Body of pancreas (tissue), 4 donors: ENCODE data around the gene CLEC10A.

Experiments used
- POLR2A ChIP-seq, 3 donors: fragments of 450-650 bp; IDR thresholded peaks; one replicate each; pipeline ENCODE4 v1.6.1; 2016; ENCODE audit warnings: antibody characterized with exemption in 3 of 3, mild to moderate bottlenecking in 2 of 3
- TF ChIP-seq, protein P1 (sequence below), 7 experiments: fragments of 450-650 bp in 4 of 7; fragments of 200-600 bp in 3 of 7; sonication (generic) in 3 of 7; IDR thresholded peaks; one replicate each; pipeline ENCODE4 v1.5.1; 2016 to 2019; ENCODE audit warnings: antibody characterized with exemption in 7 of 7

DNA sequence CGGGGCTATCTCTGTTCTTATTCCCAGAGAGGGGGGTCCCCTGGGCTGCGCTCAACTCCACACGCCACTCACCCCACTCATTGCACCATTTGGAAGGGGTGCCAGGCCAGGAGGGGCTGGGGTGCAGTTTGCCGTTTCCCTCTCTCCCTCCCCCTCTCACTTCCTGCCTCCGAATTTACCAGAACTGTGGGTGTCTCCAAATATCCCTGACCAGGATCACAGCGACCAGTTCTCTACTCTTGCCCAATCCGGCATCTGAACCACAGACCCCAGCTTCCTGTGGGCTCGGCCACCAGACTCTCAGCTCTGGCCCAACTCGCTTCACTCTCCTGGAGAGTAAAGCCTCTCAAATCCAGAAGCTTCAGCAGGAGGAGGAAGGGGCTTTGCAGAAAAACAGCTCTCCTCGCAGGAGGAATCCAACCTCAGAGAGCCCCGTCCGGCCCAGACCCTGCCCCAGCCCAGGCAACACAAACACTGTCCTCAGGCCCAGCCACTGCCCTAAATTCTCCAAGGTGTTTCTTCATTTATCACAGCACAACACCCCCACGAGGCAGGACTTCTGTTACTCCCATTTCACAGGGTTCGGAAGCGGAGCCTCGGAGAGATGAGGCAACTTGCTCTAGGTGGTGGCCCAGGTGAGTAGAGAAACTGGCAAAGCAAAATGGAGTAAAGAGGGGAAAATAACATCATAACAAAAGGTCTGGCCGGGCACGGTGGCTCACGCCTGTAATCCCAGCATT, 35.0 kb upstream of the CLEC10A start:
- TF ChIP-seq, protein P1, sequence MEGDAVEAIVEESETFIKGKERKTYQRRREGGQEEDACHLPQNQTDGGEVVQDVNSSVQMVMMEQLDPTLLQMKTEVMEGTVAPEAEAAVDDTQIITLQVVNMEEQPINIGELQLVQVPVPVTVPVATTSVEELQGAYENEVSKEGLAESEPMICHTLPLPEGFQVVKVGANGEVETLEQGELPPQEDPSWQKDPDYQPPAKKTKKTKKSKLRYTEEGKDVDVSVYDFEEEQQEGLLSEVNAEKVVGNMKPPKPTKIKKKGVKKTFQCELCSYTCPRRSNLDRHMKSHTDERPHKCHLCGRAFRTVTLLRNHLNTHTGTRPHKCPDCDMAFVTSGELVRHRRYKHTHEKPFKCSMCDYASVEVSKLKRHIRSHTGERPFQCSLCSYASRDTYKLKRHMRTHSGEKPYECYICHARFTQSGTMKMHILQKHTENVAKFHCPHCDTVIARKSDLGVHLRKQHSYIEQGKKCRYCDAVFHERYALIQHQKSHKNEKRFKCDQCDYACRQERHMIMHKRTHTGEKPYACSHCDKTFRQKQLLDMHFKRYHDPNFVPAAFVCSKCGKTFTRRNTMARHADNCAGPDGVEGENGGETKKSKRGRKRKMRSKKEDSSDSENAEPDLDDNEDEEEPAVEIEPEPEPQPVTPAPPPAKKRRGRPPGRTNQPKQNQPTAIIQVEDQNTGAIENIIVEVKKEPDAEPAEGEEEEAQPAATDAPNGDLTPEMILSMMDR (IDR thresholded peaks at IDR 0.05) = no peak
- no peak for TF ChIP-seq POLR2A (IDR thresholded peaks at IDR 0.05)
